HepG2 (cell line): Measurements from ENCODE around the gene SREBF1.

Source experiments
- E2F1 ChIP-seq: sonication (generic); formaldehyde crosslinking; IDR thresholded peaks from 2 replicates; pipeline ENCODE4 v1.5.0; 2020; ENCODE audit warnings: missing genetic modification reagents
- EZH2 ChIP-seq: conservative IDR thresholded peaks from 2 replicates; pipeline ENCODE4 v1.6.1; 2012; ENCODE audit warnings: mild to moderate bottlenecking, low read depth, low read length, moderate library complexity
- KLF16 ChIP-seq, 2 experiments: sonication (generic) in 1 of 2; formaldehyde crosslinking in 1 of 2; IDR thresholded peaks; 2 replicates each; pipeline versions ENCODE4 v1.6.1 to v1.8.0; 2016 to 2023; ENCODE audit warnings: missing genetic modification reagents in 2 of 2, missing compliant biosample characterization in 1 of 2
- POLR2AphosphoS5 ChIP-seq: IDR thresholded peaks from 2 replicates; pipeline ENCODE4 v1.6.1; 2012; ENCODE audit warnings: low read depth, low read length
- TAF1 ChIP-seq: sonication (generic); formaldehyde crosslinking; IDR thresholded peaks from 2 replicates; pipeline ENCODE4 v1.4.0; 2020; ENCODE audit warnings: missing genetic modification reagents
- TP53 ChIP-seq: sonication (generic); formaldehyde crosslinking; conservative IDR thresholded peaks from 2 replicates; pipeline ENCODE4 v1.4.0; 2020; ENCODE audit warnings: missing genetic modification reagents
- ZBTB3 ChIP-seq: sonication (generic); formaldehyde crosslinking; IDR thresholded peaks from 2 replicates; pipeline ENCODE4 v1.4.0; 2020; ENCODE audit warnings: low read depth, mild to moderate bottlenecking, moderate library complexity, missing genetic modification reagents, borderline replicate concordance
- ZNF143 ChIP-seq: sonication (generic); formaldehyde crosslinking; IDR thresholded peaks from 2 replicates; pipeline ENCODE4 v1.4.0; 2020; ENCODE audit warnings: missing genetic modification reagents

GRCh38 chr17:17820463-17821158, 16.2 kb downstream of the SREBF1 start:
- no peak for TF ChIP-seq TAF1 (CRISPR knock-in tag)
- no peak for TF ChIP-seq EZH2
- no peak for TF ChIP-seq E2F1 (CRISPR knock-in tag)
- no peak for TF ChIP-seq ZBTB3 (CRISPR knock-in tag)
- TF ChIP-seq TP53, result no peak
- TF ChIP-seq ZNF143, result no peak
- no peak for TF ChIP-seq KLF16 (CRISPR knock-in tag; IDR thresholded peaks at IDR 0.05)
- TF ChIP-seq POLR2AphosphoS5, result no peak
